IMR-90 (cell line): Measurements from ENCODE around the gene NRP2.

Experiments used
- CHD1 ChIP-seq: IDR thresholded peaks from 2 replicates; pipeline ENCODE4 v1.6.1; 2012; ENCODE audit warnings: low read depth, low read length, improper control_type of control experiment
- ELK1 ChIP-seq: fragments of 150-350 bp; IDR thresholded peaks from 2 replicates; pipeline ENCODE4 v1.6.1; 2016; ENCODE audit warnings: low read depth, mild to moderate bottlenecking, low read length, moderate library complexity, borderline replicate concordance
- POLR2A ChIP-seq: IDR thresholded peaks from 2 replicates; pipeline ENCODE4 v1.6.1; 2012; ENCODE audit warnings: mild to moderate bottlenecking, low read depth, low read length
- RFX5 ChIP-seq: IDR thresholded peaks from 2 replicates; pipeline ENCODE4 v1.8.0; 2012; ENCODE audit warnings: low read depth, mild to moderate bottlenecking, low read length, moderate library complexity
- SMC3 ChIP-seq: fragments of 150-350 bp; IDR thresholded peaks from 2 replicates; pipeline ENCODE4 v1.6.1; 2016; ENCODE audit warnings: low read depth, mild to moderate bottlenecking, antibody characterized with exemption, low read length, moderate library complexity
- TF ChIP-seq, protein P1 (sequence below): conservative IDR thresholded peaks from 2 replicates; pipeline ENCODE4 v1.5.1; 2012; ENCODE audit warnings: mild to moderate bottlenecking, low read depth, low read length, improper control_type of control experiment
- TF ChIP-seq, protein P2 (sequence below): fragments of 150-350 bp; IDR thresholded peaks from 2 replicates; pipeline ENCODE4 v1.6.1; 2017; ENCODE audit warnings: mild to moderate bottlenecking, antibody characterized with exemption, low read length, low read depth

- TF ChIP-seq, protein P1, sequence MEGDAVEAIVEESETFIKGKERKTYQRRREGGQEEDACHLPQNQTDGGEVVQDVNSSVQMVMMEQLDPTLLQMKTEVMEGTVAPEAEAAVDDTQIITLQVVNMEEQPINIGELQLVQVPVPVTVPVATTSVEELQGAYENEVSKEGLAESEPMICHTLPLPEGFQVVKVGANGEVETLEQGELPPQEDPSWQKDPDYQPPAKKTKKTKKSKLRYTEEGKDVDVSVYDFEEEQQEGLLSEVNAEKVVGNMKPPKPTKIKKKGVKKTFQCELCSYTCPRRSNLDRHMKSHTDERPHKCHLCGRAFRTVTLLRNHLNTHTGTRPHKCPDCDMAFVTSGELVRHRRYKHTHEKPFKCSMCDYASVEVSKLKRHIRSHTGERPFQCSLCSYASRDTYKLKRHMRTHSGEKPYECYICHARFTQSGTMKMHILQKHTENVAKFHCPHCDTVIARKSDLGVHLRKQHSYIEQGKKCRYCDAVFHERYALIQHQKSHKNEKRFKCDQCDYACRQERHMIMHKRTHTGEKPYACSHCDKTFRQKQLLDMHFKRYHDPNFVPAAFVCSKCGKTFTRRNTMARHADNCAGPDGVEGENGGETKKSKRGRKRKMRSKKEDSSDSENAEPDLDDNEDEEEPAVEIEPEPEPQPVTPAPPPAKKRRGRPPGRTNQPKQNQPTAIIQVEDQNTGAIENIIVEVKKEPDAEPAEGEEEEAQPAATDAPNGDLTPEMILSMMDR = no peak
- TF ChIP-seq POLR2A = no peak
- TF ChIP-seq, protein P2, sequence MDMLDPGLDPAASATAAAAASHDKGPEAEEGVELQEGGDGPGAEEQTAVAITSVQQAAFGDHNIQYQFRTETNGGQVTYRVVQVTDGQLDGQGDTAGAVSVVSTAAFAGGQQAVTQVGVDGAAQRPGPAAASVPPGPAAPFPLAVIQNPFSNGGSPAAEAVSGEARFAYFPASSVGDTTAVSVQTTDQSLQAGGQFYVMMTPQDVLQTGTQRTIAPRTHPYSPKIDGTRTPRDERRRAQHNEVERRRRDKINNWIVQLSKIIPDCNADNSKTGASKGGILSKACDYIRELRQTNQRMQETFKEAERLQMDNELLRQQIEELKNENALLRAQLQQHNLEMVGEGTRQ = no peak
- no peak for TF ChIP-seq ELK1
- no peak for TF ChIP-seq SMC3
- TF ChIP-seq RFX5 = no peak
- TF ChIP-seq CHD1 = no peak
Measured at GRCh38 chr2:205780645-205781044, 98.3 kb downstream of the NRP2 start.
